NT2/D1 (cell line): ENCODE data around the gene MAP4K1.
"Not testable (repeated sequence)": the region's sequence is repeated elsewhere in the genome, so short reads cannot be mapped to it uniquely, and the experiment has no call there.

Source experiments
- SUZ12 ChIP-seq: IDR thresholded peaks from 2 replicates; pipeline ENCODE4 v1.6.1; 2011; ENCODE audit not compliant: insufficient read length, insufficient read depth; ENCODE audit errors: extremely low read depth
- YY1 ChIP-seq: IDR thresholded peaks from 2 replicates; pipeline ENCODE4 v1.6.1; 2011; ENCODE audit not compliant: insufficient read length, insufficient read depth
- ZNF274 ChIP-seq: IDR thresholded peaks from 2 replicates; pipeline ENCODE4 v1.6.1; 2011; ENCODE audit warnings: mild to moderate bottlenecking, low read depth, low read length

DNA sequence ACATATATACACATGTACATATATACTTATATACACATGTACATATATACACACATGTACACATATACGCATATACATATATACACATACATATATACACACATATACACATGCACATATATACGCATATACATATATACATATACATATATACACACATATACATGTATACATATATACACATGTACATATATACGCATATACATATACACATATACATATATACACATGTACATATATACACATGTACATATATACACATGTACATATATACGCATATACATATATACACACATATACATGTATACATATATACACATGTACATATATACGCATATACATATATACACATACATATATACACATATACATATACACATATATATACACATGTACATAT, 14.9 kb downstream of the MAP4K1 start:
- TF ChIP-seq ZNF274, YY1, SUZ12: not testable (repeated sequence)
